ENCODE data around the gene IGFBP6.

- no peak for TF ChIP-seq POLR2AphosphoS5 (IDR thresholded peaks at IDR 0.05)
- no peak for TF ChIP-seq TAF1 (IDR thresholded peaks at IDR 0.05; ENCODE audit: low read depth)
- no peak for TF ChIP-seq CTCF (IDR thresholded peaks at IDR 0.05; ENCODE audit: poor library complexity, severe bottlenecking)
- no peak for TF ChIP-seq MXI1 (conservative IDR thresholded peaks at IDR 0.05; ENCODE audit: poor library complexity, severe bottlenecking)
- TF ChIP-seq REST (IDR thresholded peaks at IDR 0.05; ENCODE audit: borderline replicate concordance), result no peak
- no peak for TF ChIP-seq EP300 (conservative IDR thresholded peaks at IDR 0.05; ENCODE audit: poor library complexity, severe bottlenecking)
- TF ChIP-seq SMC3 (conservative IDR thresholded peaks at IDR 0.05; ENCODE audit: poor library complexity), result no peak
Measured at GRCh38 chr12:53094394-53094787, 3.1 kb upstream of the IGFBP6 start.

All from neural cell (in vitro differentiated cells).